Breast epithelium (tissue), 3 donors: ENCODE results near the gene PLA2G2D.

Experiments
- CTCF ChIP-seq, 3 donors: fragments of 450-650 bp; IDR thresholded peaks; one replicate each; pipeline ENCODE4 v1.5.1; 2016 to 2017; ENCODE audit warnings: antibody characterized with exemption in 3 of 3, mild to moderate bottlenecking in 3 of 3, moderate library complexity in 3 of 3
- POLR2AphosphoS5 ChIP-seq, 3 donors: sonication (generic); formaldehyde crosslinking; IDR thresholded peaks; one replicate each; pipeline ENCODE4 v1.6.1; 2017; ENCODE audit warnings: antibody characterized with exemption in 3 of 3

DNA sequence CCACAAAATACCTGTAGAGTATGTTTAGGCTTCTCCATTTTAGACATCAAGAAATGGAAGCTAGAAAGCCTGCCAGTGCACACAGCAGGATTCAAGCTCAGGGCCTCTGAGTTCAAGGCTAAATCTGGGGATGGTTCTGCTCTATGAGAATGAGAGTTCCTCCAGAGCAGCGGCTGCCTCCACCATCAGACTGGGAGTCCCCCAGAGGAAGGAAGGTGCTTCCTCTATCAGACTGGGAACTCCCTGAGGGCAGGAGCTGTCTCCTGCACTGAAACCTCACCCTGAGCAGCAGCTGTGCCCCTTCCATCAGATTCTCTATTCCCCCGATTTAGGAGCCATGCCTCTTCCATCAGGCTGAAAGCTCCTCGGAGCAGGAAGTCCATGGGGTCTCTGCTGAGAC lies 29.2 kb downstream of the PLA2G2D start:
- TF ChIP-seq CTCF (IDR thresholded peaks at IDR 0.05) = no peak
- no peak for TF ChIP-seq POLR2AphosphoS5 (IDR thresholded peaks at IDR 0.05)
